CD4-positive, alpha-beta T cell treated with Interleukin-2 at 100 ng/mL for 4 hours (primary cell): Measurements from ENCODE around the gene TTF2.
"Not testable (repeated sequence)": the region's sequence is repeated elsewhere in the genome, so short reads cannot be mapped to it uniquely, and the experiment has no call there.

Experiments used
- DNase-seq: peaks from one replicate; pipeline ENCODE4 v3.0.0-alpha.2; 2020; ENCODE audit warnings: low spot score

The TTF2 gene

DNA sequence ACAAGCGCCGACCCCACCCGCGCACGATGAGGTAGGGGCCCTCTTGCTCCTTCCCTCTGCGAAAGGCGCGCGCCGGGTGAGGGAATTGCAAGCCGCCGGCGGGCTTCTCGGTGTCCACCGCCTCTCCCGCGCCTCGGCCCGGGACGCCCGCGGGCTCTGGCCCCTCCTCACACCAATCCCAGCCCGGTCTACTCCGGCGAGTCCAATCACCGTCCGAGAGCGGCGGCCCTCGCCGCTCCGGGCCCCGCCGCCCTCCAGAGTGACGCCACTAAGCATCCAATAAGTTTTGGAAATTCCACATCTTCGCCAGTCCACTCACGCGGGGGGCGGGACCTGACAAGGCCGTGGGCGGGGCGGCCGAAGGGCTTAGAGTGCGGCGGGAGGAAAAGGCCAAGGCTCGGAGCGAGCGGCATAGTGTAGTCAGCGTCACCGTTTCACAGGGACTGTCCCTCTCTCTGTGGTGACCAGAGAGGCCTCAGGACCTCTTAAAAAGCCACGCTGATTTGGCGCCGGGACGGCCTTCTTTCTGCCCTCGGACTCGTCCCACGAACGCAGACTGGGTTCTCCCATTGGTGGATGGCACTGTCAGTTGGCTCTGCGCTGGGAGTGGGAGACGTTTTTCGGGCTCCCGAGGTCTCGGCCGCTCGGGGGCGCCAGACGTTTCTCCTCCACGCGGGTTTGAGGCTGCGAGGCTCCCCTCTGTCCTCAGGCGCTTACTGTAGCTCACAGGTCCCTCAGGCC is 61.6 kb downstream of the TTF2 start, which contains the start of gene TRIM45:
TRIM45 (minus strand) TSS at position 161 of the 741 bp plus-strand sequence. CDS start 548 bp downstream, outside the sequence.
- peak; percentile 89 for DNase-seq

DNA sequence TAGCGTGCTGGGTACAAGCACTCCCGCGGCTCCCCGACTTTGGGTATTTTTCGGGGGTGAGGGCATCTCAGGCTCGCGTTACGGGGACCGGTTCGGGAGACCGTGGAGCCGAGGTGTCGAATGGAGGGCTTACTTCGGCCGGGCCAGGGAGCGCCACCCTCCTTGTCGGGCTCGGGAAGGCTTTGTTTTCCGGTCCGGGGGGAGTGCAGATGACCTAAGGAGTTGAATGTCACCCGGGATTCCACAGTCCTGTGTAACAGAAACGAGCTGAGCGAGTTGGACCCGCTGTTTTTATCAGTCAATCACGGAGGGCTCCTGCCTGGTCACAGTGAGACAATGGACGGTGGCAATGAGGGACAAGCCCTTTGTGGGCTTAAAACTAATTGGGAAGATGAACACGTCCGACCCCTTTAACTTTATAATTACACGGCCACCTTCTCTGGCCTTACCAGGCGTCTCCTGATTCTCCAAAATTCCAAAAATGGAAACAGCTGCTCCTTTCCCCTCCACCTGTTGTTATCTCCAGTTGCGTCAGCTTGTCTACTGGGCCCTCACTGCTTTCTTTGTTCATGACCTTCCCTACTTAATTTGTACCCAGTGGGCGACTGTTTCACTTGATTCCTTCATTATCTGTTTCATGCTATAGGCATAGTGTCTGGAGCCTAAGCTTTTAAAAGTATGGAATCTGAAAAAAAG is 62.4 kb downstream of the TTF2 start:
- DNase-seq, result no peak

DNA sequence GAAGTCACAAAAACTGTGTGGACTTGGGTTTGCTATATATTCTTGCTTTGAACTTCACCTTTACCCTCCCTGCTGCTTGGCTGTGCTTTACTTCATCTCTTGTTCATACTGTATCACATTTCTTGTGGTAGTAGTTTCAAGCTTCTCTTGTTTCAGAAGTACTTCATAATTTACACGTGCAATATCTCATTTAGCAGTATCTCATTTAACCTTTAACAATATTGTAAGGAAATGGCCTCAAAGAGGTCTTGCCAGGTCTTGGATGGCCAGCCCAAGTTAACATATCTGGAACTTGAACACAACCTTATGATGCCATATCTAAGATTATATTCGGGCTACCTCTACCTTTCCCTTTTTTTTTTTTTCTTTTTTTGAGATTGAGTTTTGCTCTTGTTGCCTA is 63.1 kb downstream of the TTF2 start:
- no peak for DNase-seq

DNA sequence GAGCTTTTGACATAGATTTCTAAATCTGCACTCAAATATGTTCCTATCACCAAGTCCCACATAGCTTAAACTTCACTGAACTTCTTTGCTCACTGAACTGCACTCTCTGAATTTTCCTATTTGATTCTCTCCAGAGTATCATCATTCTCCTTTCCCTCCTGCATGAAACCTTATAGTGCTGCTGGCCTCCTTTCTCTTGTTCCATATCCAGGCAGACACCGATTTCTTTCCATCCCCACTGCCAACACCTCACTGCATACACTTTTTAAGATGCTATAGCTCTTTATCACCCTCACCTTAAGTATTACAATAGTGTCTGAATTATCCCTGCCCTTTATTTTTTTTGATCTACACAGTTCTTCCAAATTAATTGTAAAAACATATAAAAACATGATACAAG is 64.5 kb downstream of the TTF2 start:
- DNase-seq, result no peak

DNA sequence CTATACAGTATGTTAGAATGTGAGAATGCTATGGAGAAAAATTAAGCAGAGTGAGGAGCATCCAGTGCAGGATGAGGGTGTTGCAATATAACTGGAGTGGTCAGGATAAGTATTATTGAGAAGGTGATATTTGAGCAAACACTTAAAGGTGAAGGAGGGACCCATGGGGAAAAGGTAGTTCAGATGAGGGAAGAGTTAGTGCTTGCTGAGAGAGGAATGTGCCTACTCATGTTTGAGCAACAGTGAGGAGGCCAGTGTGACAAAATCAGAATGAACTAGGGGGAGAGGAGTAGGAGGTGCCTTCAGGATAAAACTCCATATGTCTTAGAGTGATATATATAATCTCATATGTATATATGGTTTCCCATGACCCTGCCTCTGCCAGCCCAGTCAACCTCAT is 67.7 kb downstream of the TTF2 start:
- no peak for DNase-seq

DNA sequence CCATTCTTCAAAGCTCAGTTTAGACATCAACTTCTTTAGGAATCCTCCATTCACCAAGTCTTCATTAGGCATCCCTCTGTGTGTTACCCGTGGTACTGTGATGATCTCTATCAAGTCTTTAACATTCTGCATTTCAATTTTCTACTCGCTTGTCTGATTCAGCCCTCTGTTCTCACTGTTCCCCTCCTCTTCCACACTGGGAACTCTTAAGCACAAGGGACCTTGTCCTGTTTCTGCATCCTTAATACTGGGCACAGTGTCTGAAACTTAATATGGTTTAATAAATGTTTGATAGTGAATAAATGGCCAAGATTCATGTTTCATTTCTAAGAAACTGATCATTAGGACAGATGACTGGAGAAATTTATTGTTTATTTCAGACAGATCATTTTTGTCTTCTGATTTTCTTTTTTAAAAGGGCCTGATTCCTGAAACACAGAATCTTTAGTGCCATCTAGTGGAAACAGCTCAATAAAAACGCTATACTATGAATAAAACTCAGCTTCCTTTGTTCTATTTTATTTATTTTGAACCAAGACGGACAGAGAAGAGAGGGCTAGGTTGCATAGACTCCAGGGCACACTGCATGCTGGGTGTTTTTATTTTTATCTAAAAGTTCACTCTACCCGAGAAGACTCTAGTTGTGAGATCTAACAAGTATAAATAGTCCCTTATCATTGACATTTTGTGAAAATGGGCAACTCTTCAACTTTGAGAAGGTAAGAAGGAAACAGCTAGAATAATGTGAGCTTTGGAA is 68.4 kb downstream of the TTF2 start:
- peak; percentile 36 for DNase-seq

DNA sequence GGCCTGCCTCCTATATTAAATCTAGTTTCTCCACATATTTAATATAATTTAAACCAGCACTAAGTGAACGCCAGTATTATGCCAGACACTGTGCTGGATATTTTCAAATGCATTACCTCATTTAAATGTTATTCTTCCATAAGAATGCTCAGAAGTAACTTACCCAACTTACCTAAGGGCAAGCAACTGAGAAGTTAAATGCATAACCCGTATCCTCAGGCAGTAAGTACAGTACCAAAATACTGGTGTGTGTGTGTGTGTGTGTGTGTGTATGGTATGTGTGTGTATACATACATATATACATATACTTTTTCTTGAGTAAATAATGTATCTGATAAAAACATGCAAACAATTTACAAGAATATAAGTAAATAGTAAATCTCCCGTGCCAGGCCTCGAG is 70.4 kb downstream of the TTF2 start:
- no peak for DNase-seq

DNA sequence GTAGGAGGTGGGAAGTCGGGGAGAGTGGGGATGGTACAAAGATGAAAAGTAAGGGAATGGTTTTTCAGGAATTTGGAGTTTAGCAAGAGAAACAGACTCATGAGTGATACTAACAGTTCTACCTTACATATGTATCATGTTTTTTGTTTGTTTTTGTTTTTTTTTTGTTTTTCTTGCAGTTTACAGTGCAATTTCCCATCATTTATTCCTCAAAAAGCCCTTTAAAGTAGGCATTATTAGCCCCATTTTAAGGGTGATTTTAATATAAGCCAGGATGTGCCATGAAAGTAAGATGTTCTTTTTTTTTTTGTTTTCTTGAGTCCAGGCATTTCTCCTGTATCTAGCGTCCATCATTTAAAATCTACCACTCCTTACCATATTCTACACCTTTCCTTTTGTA is 75.2 kb downstream of the TTF2 start:
- no peak for DNase-seq

DNA sequence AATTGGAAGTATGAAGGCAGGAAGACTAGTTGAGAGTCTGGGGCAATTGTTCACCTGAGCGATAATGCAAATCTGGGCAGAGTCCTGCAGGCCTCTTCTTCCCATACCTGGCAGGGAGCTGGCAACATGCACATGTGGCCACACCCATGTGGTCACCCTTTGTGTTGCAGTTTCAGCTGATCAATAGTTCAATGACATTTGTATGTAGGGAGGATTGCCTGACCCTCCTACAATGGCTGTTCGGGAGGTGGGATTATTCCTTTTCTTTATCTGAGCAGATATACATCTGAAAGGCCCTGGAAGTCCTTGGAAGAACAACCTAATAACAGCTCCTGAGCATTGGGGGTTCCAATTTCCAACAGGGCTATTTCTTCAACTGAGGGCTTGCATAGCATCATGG is 76.6 kb downstream of the TTF2 start:
- DNase-seq, result no peak

DNA sequence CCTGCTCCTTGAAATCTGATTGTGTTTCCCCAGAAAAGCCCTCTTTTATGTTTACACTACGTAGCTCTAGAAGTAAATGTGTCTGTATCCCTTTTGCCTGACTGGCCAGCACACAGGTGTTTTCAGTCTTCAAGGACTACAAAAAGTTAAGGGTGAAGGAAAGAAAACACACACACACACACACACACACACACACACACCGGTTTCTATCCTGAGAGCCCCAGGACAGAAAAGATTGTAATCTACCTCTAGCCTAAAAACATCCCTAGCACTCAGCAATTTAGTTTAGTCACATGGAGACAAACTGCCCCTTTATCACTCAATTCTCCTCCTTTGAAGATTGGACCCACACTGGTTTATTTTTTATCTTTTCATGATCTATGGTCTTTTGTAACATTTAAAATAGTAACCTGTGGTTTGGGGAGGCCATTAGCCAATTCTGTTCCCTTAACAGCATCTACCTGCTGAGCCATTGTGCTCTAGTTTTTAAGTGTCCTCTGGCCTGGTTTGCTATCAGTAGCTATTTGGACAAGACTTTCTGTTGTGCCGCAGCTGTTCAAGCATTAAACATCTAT is 77.2 kb downstream of the TTF2 start:
- no peak for DNase-seq

DNA sequence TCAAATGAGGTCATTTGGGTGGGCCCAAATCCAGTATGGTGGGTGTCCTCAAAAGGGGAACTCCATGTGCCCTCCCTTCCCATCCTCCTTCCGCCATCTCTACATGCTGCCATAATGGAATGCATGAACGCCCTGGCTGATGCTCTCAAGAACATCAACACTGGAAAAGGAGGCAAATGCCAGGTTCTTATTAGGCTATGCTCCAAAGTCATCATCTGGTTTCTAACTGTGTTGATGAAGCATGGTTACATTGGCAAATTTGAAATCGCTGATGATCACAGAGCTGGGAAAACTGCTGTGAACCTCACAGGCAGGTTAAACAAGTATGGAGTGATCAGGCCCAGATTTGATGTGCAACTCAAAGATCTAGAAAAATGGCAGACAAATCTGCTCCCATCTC is 78.0 kb downstream of the TTF2 start:
- DNase-seq, result no peak

DNA sequence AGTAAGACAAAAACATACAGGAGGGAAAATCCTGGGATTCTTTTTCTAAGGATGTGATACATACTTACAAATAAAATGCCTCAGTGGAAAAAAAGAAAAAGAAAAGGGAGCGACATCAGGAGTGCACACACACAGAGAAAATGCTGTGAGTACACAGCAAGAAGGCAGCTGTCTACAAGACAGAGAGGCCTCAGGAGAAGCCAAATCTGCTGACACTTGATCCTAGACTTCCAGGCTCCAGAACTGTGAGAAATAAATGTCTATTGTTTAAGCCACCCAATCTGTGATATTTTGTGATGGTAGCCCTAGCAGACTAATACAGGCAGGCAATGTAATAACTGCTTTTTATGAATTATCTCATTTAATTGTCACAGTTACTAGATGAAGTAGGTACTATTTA is 78.4 kb downstream of the TTF2 start:
- DNase-seq, result no peak

DNA sequence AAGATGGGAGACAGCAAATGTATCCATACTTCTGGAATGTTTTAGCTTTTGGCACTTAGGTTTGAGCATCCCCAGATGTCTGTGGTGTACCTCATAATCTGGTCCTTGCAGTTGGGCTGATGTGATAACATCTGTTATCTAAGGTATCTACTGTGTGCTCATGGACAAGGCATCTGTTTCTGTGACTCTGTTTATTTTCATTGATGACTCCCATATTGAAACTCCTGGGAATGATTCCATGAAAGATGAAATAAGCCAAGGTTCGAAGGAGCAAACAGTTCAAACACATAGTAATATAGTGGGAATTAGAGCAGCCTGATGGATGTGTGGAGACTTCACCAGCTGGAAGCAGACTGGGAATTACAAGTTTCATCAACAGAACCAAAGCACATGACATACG is 82.1 kb downstream of the TTF2 start:
- no peak for DNase-seq

DNA sequence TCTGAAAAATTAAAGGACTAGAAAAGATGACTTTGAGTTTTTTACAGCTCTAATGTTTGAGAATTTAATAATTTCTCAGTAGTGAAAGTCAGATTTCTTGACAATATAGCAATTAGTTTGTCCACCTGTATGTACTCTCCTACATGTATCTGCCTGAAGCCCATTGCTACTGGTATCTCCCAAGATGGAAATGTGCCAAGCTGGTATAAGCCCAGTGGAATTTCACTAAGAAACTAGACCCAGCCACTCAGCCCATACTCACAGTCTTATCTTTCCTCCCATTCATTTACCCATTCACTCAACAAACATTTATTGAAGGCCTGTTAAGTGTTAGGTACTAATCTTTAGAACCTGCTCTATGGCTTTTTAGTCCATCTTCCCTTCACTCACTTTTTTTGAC is 83.0 kb downstream of the TTF2 start:
- no peak for DNase-seq

DNA sequence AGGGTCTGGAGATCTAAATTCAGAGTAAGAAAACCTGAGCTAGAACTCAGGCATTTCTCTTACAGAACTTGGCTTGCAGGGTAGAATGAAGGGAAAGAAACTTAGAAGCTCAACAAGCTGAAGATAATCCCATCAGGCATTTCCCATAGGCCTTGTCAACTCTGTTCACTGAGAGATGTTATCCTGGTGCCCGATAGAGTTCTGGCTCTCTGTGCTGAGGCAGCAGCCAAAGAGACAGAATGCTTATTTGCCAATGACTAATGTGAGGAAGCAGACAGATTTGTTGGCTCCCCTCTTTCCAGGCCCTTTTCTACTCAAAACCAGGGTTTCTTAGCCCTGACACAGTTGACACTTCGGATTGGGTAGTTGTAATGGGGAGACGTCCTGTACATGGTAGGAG is 83.7 kb downstream of the TTF2 start:
- DNase-seq, result no peak

DNA sequence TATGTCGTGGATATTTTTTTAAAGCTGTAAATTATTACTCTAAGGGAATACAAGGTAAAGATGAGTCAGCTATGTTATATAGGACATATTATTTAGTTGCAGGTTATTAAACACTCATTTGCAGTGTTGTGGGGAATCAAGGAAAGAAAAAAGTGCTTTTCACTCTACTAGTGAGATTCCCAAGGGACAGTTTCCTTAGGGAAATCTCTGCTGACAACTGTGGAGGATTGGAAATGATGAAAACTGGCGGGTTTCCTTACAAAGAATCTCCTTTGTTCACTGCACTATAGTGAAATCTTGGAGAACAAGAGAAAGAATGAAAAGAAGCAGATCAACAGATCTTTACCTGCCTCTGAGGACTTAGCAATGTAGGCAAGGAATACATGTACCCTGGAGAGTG is 85.9 kb downstream of the TTF2 start:
- no peak for DNase-seq

DNA sequence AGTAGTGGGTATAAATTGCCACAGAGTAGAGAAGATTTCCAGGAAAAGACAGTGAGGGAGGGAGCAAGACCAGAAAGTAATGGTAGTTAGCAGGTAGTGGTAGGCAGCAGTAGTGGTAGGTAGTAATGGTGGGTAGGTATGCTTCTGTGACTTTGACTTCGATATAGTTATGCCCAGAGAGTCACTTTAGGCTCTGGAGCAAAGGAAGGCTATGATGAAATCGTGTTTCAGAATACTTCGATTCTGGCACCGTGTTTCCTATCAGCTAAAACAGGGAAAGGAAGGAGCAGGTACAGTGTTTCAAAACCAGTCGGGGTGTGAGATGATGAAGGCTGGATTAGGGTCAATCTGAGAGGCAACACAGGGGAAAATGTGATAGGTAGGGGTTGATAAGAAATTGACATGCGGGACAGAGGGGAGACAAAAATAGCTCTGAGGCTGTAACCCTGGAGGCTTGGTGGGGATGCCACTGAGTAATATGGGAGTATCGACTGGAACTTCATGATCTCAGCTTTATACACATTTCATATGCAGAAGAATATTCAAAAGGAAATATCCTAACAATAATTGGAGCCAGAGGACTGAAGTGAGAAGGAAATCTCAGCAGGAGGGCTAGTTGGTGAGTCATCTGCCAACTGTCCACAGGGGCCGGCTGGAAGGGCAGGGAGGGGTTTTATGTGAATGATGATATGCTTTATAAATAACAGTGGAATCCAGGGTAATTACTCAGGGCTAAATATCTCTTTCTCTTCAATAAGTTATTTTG is 86.6 kb downstream of the TTF2 start:
- no peak for DNase-seq

DNA sequence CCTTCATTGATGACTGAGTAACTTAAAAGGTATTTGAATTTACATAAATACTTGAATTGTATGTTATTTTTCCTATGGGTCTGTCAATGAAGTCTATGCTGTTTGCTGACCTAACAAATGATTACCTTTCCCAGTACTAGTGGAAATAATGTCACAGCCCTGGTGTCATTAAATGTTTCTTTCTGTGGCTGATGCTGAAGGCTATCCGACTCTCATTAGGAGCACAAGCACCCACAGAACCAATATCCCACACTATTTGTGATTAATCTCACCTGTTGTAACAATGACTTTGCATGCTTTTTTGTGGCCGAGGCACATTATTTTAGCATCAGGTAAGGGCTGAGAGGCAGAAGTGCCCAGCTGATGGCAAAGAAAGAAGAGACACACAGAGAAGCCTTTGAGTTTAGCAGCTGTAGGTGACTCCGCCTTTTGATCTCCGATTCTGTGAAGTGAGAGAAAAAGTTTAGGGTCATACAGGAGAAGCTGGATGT is 87.3 kb downstream of the TTF2 start:
- no peak for DNase-seq

DNA sequence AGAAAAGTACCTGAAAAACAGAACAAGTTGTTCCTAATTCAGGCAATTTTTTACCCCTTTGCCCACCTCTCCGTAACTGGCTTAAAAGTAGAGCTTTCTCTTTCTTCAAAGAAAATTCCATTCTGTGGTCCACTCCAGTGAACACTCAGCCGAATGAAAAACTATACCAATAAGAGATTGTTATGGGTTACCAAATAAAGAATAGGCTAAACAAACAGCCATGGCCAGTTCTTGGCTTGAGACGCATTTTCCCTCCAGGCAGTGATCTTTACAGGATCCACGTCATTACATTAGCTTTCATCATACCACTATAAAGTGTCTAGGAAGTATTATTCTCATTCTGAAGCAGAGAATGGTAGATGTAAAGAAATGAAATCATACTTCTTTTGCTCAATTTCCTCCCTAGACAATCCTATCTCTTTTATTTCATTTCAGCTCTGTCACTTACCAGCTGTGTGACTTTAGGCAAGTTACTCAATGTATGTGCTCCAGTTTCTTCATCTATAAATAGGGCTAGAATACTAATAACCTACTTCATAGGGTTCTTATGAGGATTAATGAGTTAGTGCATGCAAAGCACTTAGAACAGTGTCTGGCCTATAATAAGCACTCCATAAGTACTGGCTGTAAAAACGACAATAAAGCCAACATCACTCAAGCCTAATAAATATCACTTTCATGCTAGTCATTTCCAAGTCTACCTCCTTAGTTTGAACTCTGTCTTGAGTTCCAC is 87.9 kb downstream of the TTF2 start:
- DNase-seq, result no peak

DNA sequence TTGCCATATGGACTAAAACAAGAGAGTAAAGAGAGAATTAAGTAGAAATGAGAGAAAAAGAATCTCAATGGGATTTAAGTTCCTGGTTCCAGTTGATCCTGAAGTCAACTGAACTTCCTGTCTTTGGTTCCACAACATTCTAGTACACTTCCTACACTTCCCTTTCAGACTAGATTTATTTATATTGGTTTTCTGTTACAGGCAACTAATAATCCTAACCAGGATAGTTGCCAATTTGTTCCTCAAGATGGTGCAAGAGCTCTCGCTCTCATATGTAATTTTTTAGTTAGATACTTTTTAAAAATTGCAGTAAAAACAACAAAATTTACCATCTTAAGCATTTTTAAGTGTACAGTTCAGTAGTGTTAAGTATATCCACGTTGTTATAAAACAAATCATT is 90.2 kb downstream of the TTF2 start:
- no peak for DNase-seq

DNA sequence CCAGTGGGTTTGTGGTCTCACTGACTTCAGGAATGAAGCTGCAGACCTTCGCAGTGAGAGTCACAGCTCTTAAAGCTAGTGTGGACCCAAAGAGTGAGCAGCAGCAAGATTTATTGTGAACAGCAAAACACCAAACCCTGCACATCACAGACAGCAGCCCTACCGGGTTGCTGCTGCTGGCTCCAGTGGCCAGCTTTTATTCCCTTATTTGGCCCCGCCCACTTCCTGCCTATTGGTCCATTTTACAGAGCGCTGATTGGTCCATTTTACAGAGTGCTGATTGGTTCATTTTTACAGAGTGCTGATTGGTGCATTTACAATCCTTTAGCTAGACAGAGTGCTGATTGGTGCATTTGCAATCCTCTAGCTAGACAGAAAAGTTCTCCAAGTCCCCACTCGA is 91.2 kb downstream of the TTF2 start:
- not testable (repeated sequence) for DNase-seq
